C4-2B (cell line): ENCODE data around the gene CDC123.

Experiments used
- H3K27ac ChIP-seq: fragments of 450-650 bp; 2 replicates; pipeline ENCODE4 v1.5.1; 2017
- ZFX ChIP-seq: fragments of 450-650 bp; IDR thresholded peaks from 2 replicates; pipeline ENCODE4 v1.6.1; 2017
- TF ChIP-seq, protein P1 (sequence below): fragments of 450-650 bp; conservative IDR thresholded peaks from 2 replicates; pipeline ENCODE4 v1.5.1; 2017; ENCODE audit warnings: mild to moderate bottlenecking

Gene CDC123

DNA sequence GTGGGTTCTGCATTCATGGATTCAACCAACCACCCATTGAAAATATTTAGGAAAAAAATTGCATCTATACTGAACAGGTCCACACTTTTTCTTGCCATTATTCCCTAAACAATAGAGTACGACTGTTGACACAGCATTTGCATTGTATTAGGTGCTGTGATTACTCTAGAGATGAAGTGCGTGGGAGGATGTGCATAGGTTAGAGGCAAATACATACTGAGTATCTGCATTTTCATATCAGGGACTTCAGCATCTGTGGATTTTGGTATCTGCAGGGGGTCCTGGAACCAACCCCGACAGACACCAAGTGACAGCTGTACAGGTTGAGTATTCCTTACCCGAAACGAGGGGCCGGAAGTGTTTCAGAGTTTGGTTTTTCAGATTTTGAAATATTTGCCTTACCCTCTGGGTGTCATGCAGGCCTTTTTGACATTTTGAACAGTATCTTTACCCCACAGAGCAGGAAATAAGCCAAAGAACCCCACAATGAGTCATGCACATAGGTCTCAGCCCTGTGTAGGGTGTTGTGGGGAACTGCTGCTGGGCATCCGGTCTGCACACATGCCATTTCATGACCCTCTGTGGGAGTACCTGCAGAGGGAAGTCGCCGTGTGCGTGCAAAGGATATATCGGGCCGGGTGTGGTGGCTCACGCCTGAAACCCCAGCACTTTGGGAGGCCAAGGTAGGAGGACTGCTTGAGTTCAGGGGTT is 14.8 kb upstream of the CDC123 start:
- TF ChIP-seq ZFX = no peak
- TF ChIP-seq, protein P1, sequence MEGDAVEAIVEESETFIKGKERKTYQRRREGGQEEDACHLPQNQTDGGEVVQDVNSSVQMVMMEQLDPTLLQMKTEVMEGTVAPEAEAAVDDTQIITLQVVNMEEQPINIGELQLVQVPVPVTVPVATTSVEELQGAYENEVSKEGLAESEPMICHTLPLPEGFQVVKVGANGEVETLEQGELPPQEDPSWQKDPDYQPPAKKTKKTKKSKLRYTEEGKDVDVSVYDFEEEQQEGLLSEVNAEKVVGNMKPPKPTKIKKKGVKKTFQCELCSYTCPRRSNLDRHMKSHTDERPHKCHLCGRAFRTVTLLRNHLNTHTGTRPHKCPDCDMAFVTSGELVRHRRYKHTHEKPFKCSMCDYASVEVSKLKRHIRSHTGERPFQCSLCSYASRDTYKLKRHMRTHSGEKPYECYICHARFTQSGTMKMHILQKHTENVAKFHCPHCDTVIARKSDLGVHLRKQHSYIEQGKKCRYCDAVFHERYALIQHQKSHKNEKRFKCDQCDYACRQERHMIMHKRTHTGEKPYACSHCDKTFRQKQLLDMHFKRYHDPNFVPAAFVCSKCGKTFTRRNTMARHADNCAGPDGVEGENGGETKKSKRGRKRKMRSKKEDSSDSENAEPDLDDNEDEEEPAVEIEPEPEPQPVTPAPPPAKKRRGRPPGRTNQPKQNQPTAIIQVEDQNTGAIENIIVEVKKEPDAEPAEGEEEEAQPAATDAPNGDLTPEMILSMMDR = no peak

GRCh38 chr10:12184165-12184564 is 11.8 kb upstream of the CDC123 start:
- H3K27ac ChIP-seq = no peak overlapping the region
- TF ChIP-seq ZFX = no peak
- TF ChIP-seq, protein P1 = no peak

More for the DNA sequence above, 14.8 kb upstream of the CDC123 start:
- H3K27ac ChIP-seq = no peak overlapping the region

DNA sequence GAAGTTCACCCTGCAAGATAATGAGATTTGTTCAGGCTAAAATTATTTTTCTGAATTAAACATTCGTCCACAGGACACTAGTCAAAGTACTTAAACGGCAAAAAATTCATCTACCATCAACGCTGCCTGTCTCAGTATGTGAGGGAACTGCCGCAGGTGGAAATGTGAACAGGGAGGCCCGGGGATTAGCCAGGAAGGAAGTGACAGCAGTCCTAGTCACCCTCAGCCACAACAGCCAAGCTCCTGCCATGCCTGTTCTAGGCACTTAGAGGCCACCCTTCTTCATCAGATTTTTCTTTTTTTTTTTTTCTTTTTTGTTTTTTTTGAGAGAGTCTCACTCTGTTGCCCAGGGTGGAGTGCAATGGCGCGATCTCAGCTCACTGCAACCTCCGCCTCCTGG is 9.7 kb upstream of the CDC123 start:
- TF ChIP-seq, protein P1 = no peak
- no peak for TF ChIP-seq ZFX
- H3K27ac ChIP-seq = no peak overlapping the region

- TF ChIP-seq ZFX = no peak
- TF ChIP-seq, protein P1 = no peak
- no peak overlapping the region for H3K27ac ChIP-seq
Measured at GRCh38 chr10:12187321-12187905, 8.6 kb upstream of the CDC123 start.

DNA sequence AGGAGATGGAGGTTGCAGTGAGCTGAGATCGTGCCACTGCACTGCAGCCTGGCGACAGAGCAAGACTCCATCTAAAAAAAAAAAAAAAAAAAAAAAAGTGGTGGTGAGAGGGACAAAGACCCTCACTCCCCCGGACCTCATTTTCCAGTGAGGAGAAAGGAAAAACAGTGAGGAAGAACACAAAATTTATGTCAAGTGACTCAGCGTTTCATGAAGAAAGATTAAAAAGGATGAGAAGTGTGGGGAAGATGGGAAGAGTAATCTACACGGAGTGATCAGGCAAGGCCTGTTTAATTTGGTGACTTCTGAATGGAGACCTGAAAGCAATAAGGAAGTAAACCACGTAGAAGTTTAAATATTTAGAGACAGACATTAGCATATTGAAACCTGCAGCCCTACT is 7.3 kb upstream of the CDC123 start:
- H3K27ac ChIP-seq = no peak overlapping the region
- TF ChIP-seq, protein P1 = no peak
- TF ChIP-seq ZFX = no peak

- H3K27ac ChIP-seq = no peak overlapping the region
- TF ChIP-seq, protein P1 = no peak
- TF ChIP-seq ZFX = no peak
Measured at GRCh38 chr10:12189426-12189825, 6.6 kb upstream of the CDC123 start.

- TF ChIP-seq, protein P1 = no peak
- no peak for TF ChIP-seq ZFX
- no peak overlapping the region for H3K27ac ChIP-seq
Measured at GRCh38 chr10:12191715-12192114, 4.3 kb upstream of the CDC123 start.
